Measurements from ENCODE around the gene MOK. TPM values are rescaled to one million over a fixed set of nuclear protein-coding genes. Genes with fewer than 3 reads are reported as not detected.
A peak's percentile ranks its signal among the peaks of the same experiment; 100 is the strongest.

Gene MOK
- total RNA-seq, 1 donor from 2014 or later, result 26.5 TPM

DNA sequence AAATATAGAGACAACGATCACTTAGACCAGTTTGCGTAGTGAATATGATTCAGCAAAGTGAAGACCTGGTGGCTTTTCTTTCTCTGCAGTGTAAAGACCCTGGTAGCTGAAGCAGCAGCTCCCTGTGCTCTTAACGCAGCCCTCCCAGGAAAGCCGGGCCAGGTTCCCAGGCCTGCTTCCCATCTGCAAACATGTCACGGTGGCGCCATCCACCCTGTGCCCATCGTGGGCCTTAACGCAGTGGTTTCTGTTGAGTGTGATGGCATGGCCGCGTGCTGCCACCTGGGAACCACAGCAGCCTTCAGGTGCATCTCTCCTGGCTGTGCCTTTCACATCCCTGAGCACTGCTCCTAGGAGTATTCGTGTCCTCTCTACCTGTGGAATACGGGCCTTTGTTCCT lies 93.7 kb downstream of the MOK start:
- FAIRE-seq (no peak), DNase-seq (ENCODE audit: low spot score in 2 of 2) (no peak)

DNA sequence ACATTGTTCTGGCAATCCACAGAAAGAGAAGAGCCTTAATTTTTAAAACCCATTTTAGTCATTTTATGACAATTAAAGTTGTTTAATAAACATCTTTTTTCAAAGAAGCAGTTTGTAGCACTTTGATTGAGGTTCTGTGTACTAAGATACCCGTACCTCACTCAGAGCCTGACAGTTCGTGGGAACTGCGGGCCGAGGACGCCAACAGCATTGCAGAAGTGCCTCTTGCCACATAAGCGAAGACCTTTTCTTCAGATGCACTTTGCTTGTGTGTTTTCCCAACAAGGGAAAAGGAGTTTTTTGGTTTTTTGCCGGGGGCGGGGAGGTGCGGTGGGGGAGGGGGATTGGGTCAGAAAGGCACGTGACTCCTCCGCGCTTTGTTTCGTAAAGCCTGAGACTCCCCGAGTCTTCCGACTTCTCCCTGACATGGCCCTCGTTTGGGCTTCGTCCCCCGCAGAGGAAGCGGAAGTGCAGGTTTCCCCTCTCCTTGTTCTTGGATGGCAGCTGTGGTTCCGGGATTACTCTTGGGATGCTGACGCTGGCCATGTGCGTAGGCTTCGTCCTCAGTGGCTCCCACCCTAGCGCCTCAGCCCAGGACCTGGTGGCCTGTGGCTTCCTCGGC lies 94.4 kb downstream of the MOK start:
- DNase-seq (ENCODE audit: low spot score in 2 of 2), result no peak
- FAIRE-seq, result no peak

DNA sequence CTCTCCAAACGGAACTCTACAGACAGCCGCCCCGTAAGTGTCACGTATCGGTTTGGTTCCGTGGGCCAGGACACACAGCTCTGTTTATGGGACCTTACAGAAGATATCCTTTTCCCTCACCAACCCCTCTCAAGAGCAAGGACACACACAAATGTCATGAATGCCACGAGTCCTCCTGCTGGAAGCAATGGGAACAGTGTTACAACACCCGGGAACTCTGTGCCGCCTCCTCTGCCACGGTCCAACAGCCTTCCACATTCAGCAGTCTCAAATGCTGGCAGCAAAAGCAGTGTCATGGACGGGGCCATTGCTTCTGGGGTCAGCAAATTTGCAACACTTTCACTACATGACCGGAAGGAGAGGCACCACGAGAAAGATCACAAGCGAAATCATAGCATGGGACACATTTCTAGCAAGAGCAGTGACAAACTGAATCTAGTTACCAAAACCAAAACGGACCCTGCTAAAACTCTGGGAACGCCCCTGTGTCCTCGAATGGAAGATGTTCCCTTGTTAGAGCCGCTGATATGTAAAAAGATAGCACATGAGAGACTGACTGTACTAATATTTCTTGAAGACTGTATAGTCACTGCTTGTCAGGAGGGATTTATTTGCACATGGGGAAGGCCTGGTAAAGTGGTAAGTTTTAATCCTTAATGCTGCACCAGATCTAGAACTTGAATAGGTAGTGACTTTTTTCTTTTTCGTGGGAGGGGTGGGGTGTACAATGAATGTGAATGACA lies 95.6 kb downstream of the MOK start:
- DNase-seq (ENCODE audit: low spot score in 2 of 2), result no peak
- FAIRE-seq, result no peak

DNA sequence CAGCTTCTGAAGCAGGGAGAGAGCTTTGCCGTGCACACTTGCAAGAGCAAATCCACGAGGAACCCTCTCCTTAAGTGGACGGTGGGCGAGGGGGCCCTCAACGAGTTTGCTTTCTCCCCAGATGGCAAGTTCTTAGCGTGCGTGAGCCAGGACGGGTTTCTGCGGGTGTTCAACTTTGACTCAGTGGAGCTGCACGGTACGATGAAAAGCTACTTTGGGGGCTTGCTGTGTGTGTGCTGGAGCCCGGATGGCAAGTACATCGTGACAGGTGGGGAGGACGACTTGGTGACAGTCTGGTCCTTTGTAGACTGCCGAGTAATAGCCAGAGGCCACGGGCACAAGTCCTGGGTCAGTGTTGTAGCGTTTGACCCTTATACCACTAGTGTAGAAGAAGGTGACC lies 96.2 kb downstream of the MOK start:
- DNase-seq (ENCODE audit: low spot score in 2 of 2) (no peak), FAIRE-seq (no peak)

DNA sequence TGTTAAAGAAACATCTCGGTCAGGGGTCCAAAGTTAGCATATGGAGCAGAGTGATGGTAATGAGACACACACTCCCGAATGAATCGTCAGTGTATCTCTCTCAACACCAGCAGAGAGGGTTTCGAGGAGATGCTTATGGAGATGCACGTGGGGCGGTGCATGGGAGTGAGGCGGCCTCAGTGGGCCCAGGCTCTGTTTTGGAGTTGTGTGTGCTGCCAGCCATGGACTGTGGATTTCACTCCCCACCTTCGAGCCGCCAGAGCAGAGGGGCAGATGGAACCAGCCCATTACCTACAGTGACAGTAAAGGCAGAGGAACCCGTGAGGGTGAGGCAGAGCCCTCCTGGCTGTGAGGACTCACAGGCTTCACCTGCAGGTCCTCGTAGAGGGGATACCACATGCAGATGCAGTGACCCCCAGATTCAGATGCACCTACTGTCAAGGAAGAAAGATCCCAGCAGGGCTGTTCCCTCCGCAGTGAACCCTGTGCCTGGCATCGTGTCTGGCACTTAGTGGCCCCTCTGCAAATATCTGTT lies 97.1 kb downstream of the MOK start:
- FAIRE-seq, result no peak
- DNase-seq (ENCODE audit: low spot score in 2 of 2), result no peak

DNA sequence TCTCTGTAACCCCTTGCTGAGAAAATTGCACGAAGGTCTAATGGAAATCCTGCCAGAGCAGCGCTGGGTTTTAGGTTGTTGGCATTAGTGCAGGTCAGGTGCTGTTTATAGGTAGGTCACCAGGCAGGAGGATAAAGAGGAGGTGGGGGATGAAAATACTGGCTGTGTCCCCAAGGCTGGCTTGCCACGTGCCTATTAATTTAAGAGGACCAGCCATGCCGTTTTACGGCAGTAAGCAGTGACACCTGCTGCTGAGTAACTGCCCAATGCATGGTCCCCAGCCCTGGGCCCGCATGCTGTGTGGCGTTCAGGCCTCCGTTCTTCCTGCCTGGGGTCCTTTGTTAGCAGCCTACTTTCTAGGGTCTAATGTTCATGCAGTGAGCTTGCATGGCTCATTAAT lies 98.0 kb downstream of the MOK start:
- no peak for DNase-seq (ENCODE audit: low spot score in 2 of 2)

DNA sequence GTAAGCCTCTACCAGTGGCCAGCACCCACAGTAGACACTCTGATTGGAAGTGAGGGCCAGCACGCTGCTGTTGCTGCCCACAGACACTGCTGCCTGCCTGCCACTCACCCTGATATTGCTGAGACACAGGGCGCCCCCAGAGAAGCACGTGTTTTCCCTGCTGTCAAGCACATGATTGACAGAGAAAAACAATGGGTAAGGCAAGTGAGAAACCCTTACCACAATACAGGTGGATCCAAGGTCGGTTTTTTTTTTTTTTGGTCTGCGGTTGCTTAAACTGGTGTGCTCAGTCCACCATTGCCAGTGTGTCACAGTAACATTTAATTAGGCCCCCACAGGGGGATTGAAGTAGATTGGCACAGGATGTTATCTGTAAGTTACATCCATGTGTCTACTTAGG lies 99.4 kb downstream of the MOK start:
- DNase-seq (ENCODE audit: low spot score in 2 of 2) (no peak), FAIRE-seq (no peak)

More for the DNA sequence above, 98.0 kb downstream of the MOK start:
- FAIRE-seq, result no peak

DNA sequence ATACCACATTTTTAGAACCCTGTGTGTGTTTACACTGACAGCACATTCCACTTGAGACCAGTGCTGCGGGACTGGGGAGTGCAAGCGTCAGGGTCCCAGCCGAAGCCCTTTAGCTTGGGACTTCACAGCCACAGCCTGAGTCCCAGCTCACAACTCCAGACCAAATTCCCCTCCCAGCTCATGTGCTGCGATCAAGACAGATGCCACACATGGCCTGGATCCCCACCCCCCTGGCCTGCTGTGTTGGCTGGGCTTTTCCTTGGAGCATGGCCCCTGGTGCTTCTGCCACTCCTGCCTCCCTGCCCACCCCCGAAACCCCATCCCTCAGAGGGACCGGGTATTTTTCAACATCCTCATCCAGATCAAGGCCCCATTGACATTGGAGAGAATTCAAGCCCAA lies 101.6 kb downstream of the MOK start:
- no peak for FAIRE-seq

DNA sequence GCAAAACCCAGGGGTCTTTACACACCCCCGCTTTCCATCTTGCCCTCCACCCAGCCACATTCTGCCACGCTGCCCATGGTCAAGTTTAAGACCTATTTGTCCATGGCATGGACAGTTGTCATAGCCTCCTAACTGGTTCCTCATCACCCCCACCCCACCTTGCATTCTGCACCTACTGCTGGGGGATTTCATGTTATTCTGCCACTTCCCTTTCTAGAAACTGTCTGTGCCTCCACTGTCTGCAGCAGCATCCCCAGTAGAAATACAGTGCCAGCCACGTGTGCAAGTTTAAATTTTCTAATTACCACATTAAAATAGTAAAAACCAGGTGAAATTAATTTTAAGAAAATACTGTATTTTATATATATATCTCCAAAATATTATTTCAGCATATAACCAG lies 102.0 kb downstream of the MOK start:
- no peak for DNase-seq (ENCODE audit: low spot score in 2 of 2)
- no peak for FAIRE-seq

More for the DNA sequence above, 101.6 kb downstream of the MOK start:
- DNase-seq (ENCODE audit: low spot score in 2 of 2), result no peak

DNA sequence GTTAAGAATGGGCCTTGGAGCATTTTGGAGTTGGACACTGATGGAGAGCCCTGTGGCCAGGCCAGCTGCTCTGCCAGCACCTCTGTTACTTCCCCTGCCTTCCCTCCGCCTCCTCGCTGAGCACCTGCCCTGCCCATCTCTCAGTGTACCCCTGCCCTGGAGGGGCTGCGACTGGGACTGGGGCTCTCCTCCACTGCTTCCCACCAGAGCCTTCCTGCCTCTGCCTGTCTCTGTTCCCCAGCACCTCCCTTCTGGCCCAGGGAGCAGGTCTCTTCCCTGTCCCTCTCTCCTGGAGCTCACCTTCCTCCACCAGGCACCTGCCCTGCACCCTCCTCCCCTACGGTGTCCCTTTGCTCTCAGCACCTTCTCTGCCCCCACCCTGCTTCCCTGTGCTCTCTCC lies 103.2 kb downstream of the MOK start:
- FAIRE-seq (no peak), DNase-seq (ENCODE audit: low spot score in 2 of 2) (no peak)

DNA sequence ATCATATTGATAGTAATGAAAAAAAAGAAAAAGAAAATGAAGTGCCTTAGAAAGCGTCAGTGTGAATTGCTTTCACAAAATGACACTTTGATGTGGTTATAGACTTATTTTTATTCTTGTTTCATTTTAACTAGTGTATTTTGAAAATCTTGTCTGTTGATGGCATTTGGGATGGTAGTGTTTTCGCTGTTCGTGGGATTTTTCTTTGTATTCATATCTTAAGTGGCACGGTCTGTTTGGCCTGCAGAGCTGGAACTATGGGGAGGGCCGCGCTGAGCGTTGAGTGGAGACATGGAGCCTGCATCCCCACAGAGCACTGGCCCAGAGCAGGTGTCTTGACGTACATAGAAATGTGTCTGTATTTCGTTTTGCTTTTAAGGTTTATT lies 103.6 kb downstream of the MOK start:
- no peak for FAIRE-seq

DNA sequence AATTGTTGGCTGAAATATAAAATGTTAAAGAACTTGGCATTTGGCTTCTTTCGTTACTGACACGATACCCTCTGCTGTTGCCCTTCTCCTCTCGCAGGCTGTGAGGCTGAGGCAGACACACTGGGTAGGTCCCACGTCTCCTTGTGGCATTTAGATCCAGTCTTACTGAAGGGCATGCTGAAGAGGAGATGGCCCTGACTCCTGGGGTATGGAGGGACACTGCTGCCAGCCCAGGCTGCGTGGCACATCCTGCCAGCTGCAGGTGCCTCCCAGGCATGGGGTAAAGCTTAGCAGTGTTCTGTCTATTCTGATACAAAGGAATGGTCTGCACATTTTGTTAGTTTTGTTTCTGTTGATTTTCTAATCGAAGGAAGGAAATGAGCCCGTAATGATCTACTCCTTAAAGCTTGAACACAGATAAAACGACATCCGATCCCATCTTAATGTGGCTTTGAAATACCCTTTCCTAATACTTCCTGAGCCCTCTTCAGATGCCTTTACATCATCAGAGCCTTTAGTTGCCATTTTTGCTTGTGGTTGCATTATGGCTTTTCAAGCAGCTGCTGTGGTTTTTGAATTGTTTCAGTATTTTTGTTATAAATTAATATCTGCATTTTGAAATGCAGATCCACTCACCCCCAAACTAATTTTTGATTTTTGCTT lies 104.1 kb downstream of the MOK start:
- DNase-seq (ENCODE audit: low spot score in 2 of 2) (no peak), FAIRE-seq (no peak)

More for the DNA sequence above, 103.6 kb downstream of the MOK start:
- no peak for DNase-seq (ENCODE audit: low spot score in 2 of 2)

DNA sequence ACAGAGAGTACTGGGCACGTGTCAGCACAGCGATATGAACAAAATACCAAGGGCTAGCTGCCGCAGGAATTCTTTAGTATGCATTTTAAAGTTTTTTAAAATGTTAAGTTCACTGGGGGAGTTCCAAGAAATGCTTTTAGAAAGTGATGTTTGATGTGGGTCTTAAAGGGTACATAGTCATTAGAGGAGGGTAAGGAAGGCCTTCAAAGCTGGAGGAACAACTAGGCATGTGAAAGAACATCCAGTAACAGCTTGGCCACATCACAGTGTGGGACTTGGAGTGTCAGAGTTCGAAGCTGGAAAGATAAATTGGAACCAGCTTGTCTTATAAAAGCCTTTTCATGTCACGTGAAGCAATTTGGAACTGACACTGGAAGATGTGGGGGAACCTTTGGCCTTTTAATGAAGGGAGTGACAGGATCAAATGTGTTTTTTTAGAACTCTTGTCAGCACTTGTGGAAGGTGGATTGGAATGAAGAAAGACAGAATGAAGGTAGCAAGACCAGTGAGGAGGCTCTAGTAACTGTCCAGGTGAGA lies 107.6 kb downstream of the MOK start:
- FAIRE-seq (no peak), DNase-seq (ENCODE audit: low spot score in 2 of 2) (no peak)

DNA sequence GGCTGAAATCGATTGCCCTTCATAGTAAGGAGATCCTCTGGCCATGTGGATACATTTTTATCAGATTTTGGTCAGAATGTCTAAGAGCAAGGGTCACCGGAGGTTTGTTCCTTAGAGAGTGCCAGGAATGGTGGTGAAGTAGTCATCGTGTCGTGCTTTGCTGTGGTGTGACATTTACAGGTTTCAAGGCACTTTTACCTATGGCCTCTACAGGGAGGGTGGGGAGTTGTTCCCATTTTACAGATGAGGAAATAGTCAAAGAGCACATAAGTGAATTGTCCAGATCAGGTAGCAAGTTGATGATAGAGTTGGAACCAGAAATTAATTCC lies 108.1 kb downstream of the MOK start:
- FAIRE-seq, result no peak
- DNase-seq (ENCODE audit: low spot score in 2 of 2), result no peak

DNA sequence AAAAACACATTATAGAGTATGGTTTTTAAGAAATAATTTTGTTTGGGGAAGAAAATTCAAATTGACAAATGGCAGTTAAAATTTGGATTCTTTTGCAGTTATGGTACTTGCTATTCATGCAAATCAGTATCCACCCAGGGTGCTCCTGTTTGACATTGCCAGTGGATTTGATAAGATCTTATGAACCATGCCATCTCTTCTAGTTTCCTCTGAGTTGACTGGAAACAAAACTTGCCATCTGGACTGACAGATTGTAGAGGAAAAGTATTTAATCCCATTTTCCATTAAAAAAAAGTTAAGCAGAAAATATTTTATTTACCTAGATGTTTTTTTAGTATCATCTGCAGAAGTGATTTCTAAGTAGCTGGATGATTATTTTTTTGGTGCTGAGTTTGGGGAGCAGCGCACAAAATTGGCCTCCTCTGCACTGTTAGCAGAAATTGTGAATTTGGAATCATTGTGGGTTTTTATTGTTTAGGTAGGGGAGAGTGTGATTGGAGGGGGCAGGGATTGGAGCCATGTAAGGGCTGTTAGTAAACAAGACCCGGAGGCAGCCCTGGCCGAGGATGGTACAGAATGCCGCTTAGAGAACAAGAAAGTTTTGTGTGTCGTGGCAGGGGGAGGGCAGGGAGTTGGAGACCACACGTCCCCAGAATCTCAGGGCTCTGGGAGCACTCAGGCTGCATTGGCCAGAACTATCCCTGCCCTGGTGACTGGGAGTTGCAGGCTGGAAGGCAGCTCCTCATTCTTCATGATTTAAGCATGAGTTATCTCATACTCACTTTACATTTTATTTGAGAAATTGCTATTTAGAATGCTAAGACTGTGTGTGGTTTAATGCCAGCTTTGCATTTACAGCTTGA lies 108.7 kb downstream of the MOK start:
- FAIRE-seq (peak; percentile 15), DNase-seq (ENCODE audit: low spot score in 2 of 2) (peak in 1 of 2 donors; percentile 43)

DNA sequence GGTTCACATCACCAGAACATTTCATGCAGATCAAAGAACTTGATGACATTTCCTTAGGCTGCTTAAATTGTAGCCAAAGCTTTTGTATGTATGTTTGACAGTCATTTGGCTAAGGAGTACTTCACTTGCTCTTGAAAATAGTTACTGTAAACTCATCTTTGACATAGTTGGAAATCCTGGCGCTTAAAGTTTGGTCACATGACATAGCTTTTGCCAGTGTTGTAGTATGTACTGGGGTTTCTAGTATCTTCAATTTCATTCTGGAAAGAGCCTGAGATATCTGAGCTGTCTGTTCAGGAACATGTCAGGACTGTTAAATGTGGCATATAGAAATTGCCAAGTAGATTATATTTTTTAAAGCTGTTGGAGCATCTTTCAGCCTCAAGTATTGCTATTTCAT lies 109.5 kb downstream of the MOK start:
- FAIRE-seq (no peak), DNase-seq (ENCODE audit: low spot score in 2 of 2) (no peak)

DNA sequence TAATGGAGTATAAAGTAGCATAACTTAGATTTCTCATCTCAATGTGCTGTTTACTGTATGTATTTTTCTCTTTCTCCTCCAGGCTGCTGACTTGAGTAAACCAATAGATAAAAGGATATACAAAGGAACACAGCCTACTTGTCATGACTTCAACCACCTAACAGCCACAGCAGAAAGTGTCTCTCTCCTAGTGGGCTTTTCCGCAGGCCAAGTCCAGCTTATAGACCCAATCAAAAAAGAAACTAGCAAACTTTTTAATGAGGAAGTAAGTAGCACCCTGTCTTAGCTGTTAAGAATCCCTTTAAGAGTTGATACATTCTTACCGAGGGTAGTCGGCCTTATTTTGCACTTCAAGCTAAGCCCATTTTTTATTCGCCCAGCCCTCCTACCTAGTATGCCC lies 110.1 kb downstream of the MOK start:
- DNase-seq (ENCODE audit: low spot score in 2 of 2), result no peak
- no peak for FAIRE-seq

DNA sequence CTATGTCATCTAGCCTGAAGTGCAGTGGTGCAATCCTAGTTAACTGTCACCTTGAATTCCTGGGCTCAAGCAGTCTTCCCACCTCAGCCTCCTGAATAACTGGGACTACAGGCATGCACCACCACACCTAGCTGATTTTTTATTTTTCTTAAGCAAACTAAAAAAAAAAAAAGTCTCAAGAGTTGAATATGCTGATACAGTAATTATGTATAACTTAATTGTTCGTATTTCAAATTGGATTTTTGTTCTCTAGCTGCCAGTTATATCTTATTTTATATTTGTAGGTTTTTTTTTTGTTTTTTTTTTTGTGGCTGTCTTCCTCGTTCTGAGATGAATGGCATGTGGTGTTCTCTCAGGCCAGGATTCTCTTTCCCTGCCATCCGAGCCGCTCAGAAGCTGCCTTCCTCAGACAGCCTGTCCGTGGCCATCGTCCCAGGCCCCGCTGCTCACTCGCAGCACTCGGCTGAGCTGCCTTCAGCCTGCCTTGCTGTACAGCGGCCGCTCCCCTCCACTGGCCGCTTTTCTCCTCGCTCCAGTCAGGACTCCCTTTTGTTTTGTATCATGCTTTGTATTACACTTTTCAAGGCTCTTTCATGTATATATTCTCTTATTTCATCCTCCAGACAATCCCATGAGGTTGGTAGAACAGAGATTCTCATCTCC lies 112.0 kb downstream of the MOK start:
- peak; percentile 87 for FAIRE-seq
- no peak for DNase-seq (ENCODE audit: low spot score in 2 of 2)

DNA sequence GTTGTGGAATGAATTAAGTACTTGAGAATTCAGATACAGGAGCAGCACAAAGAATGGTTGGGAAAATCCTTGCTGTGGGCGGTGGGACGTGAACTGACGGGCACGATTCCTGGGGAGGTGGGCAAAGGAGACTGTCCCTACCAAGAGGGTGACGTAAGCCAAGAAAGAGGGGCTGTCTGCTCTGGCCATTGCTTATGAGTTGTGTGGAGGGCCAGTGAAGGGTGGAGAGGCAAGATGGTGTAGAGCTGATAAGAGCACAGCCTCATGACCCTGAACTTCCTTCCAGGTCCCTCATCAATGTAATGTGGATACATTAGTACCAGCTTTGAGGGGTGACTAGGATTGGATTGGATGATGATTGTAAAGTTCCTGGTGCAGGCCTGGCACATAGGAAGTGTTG lies 115.1 kb downstream of the MOK start:
- FAIRE-seq (no peak), DNase-seq (ENCODE audit: low spot score in 2 of 2) (no peak)

DNA sequence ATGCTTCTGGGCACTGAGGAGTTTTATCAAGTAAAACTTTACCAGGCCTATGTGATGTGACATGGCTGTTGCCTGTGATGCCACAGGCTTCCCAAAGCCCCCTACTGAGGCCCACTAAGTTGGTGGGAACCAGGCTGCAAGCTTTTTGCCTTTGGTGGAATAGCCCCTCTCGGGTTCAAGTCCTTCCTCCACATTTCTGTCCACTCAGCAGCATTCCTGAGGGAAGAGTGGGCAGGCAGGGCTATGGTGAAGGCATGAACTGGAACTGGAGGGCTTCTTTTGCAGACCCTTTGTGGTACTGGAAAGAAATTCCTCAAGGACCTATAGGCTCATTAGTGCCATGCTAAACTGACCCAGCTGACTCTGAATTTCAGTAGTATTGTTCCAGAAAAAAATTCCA lies 116.8 kb downstream of the MOK start:
- no peak for FAIRE-seq

More for the DNA sequence above, 116.8 kb downstream of the MOK start:
- DNase-seq (ENCODE audit: low spot score in 2 of 2), result no peak

Measured in frontal cortex (tissue), 4 donors.